Myocyte (in vitro differentiated cells): Measurements from ENCODE around the gene RAB25. TPM values are rescaled to one million over a fixed set of nuclear protein-coding genes. Genes with fewer than 3 reads are reported as not detected.
"Not testable (repeated sequence)": the region's sequence is repeated elsewhere in the genome, so short reads cannot be mapped to it uniquely, and the experiment has no call there.

Experiments used
- DNase-seq: peaks from one replicate; pipeline ENCODE4 v3.0.0-alpha.2; 2012; ENCODE audit warnings: low read depth
- total RNA-seq: library from RNA; depleted of rRNA; stranded (reverse); fragments of >200 nt; gene quantifications from 2 replicates; pipeline ENCODE4 v1.2.3, GENCODE V29; 2014

RAB25 gene
- total RNA-seq, 1 donor from 2014 or later, result not detected

GRCh38 chr1:156054500-156055280 is 6.3 kb upstream of the RAB25 start, which contains the start of gene LAMTOR2:
TSS of gene LAMTOR2 (plus strand) at chr1:156054782. CDS start at chr1:156054890, 108 bp downstream.
- peak; percentile 99 for DNase-seq

GRCh38 chr1:156055281-156056048 is 5.5 kb upstream of the RAB25 start:
- DNase-seq, result no peak

- DNase-seq, result no peak
Measured at GRCh38 chr1:156056326-156056849, 4.6 kb upstream of the RAB25 start.

- DNase-seq, result no peak
Measured at GRCh38 chr1:156062189-156062588, 1.2 kb downstream of the RAB25 start.

GRCh38 chr1:156063997-156064285 is 3.0 kb downstream of the RAB25 start:
- DNase-seq, result no peak

GRCh38 chr1:156064615-156065014 is 3.7 kb downstream of the RAB25 start:
- no peak for DNase-seq

- DNase-seq, result no peak
Measured at GRCh38 chr1:156065212-156065611, 4.3 kb downstream of the RAB25 start.

GRCh38 chr1:156065871-156066270 is 4.9 kb downstream of the RAB25 start:
- DNase-seq, result no peak

- no peak for DNase-seq
Measured at GRCh38 chr1:156067262-156067661, 6.3 kb downstream of the RAB25 start.

GRCh38 chr1:156069490-156070455 is 8.8 kb downstream of the RAB25 start:
- DNase-seq, result no peak

GRCh38 chr1:156070548-156070947 is 9.6 kb downstream of the RAB25 start:
- DNase-seq, result peak; percentile 57

GRCh38 chr1:156071332-156071816 is 10.4 kb downstream of the RAB25 start:
- DNase-seq, result not testable (repeated sequence)

GRCh38 chr1:156072251-156072650 is 11.3 kb downstream of the RAB25 start:
- no peak for DNase-seq

GRCh38 chr1:156073110-156073687 is 12.2 kb downstream of the RAB25 start:
- no peak for DNase-seq

- DNase-seq, result no peak
Measured at GRCh38 chr1:156073740-156074139, 12.8 kb downstream of the RAB25 start.

GRCh38 chr1:156074661-156075060 is 13.7 kb downstream of the RAB25 start:
- no peak for DNase-seq

- DNase-seq, result no peak
Measured at GRCh38 chr1:156075162-156075561, 14.2 kb downstream of the RAB25 start.

GRCh38 chr1:156075775-156076204 is 14.8 kb downstream of the RAB25 start:
- no peak for DNase-seq

- DNase-seq, result no peak
Measured at GRCh38 chr1:156076609-156077429, 15.9 kb downstream of the RAB25 start.

- DNase-seq, result no peak
Measured at GRCh38 chr1:156077430-156077760, 16.4 kb downstream of the RAB25 start.
